Measurements from ENCODE around the gene UBE2D2.

- TF ChIP-seq REST (IDR thresholded peaks at IDR 0.05; ENCODE audit: low read depth) (no peak), FOXM1 (IDR thresholded peaks at IDR 0.05; ENCODE audit: borderline replicate concordance, low read depth) (no peak), YY1 (IDR thresholded peaks at IDR 0.05; ENCODE audit: low read depth) (no peak), TAF1 (IDR thresholded peaks at IDR 0.05; ENCODE audit: low read depth) (no peak), NFIC (IDR thresholded peaks at IDR 0.05) (no peak), EP300 (IDR thresholded peaks at IDR 0.05; ENCODE audit: borderline replicate concordance) (no peak), MAX (IDR thresholded peaks at IDR 0.05) (no peak), TEAD4 (IDR thresholded peaks at IDR 0.05) (no peak), CREB1 (IDR thresholded peaks at IDR 0.05; ENCODE audit: low read depth) (no peak), ZBTB7A (IDR thresholded peaks at IDR 0.05; ENCODE audit: low read depth) (no peak), RAD21 (IDR thresholded peaks at IDR 0.05; ENCODE audit: low read depth) (no peak), USF1 (IDR thresholded peaks at IDR 0.05) (no peak), TCF12 (IDR thresholded peaks at IDR 0.05; ENCODE audit: low read depth) (no peak), EGR1 (IDR thresholded peaks at IDR 0.05) (no peak)
Observed at GRCh38 chr5:139512786-139513390, 48.3 kb upstream of the UBE2D2 start.
